ENCODE data around the gene EPB41L2.

- no peak for TF ChIP-seq CTCF (conservative IDR thresholded peaks at IDR 0.05; ENCODE audit: low read depth, low read length)
- no peak for TF ChIP-seq EZH2 (IDR thresholded peaks at IDR 0.05; ENCODE audit: borderline replicate concordance, low read depth, low read length, poor library complexity, severe bottlenecking)
Observed at GRCh38 chr6:131036601-131037000, 26.4 kb downstream of the EPB41L2 start.
